NOMO-1 treated with DMSO at 0.1 percent for 48 hours (cell line): ENCODE measurements around the gene FAM13B.

Source experiments
- DNase-seq: peaks from one replicate; lab custom pipeline; 2025; ENCODE audit not compliant: unreplicated experiment; lab: John Stamatoyannopoulos, UW

FAM13B gene

GRCh38 chr5:137901011-137901817 is 131.7 kb downstream of the FAM13B start:
- DNase-seq, result peak; percentile 35

GRCh38 chr5:137899493-137899892 is 133.4 kb downstream of the FAM13B start:
- no peak for DNase-seq

GRCh38 chr5:137896560-137896959 is 136.3 kb downstream of the FAM13B start:
- no peak for DNase-seq

- no peak for DNase-seq
Measured at GRCh38 chr5:137894586-137894985, 138.3 kb downstream of the FAM13B start.

- no peak for DNase-seq
Measured at GRCh38 chr5:137891849-137892248, 141.0 kb downstream of the FAM13B start.

GRCh38 chr5:137890845-137891244 is 142.0 kb downstream of the FAM13B start:
- no peak for DNase-seq

- peak; percentile 78 for DNase-seq
Measured at GRCh38 chr5:137888863-137889759, 143.8 kb downstream of the FAM13B start, which contains the start of gene PKD2L2. Gene PKD2L2 (plus strand): TSS chr5:137889457. CDS start chr5:137889492, 35 bp downstream.

- DNase-seq, result no peak
Measured at GRCh38 chr5:137888466-137888862, 144.4 kb downstream of the FAM13B start.
